ENCODE measurements around the gene ATP2B3. TPM values are rescaled to one million over a fixed set of nuclear protein-coding genes. Genes with fewer than 3 reads are reported as not detected.

ATP2B3 gene
- total RNA-seq, 2 donors from 2014 or later: 0.68 to 0.85 TPM

GRCh38 chrX:153481043-153481442 is 36.4 kb upstream of the ATP2B3 start:
- H3K4me1 ChIP-seq (ENCODE audit: control insufficient read depth in 1 of 2, low read depth in 2 of 2): peaks cover 11 to 61% of the 10 kb centered on the region in 2 donors
- H3K4me3 ChIP-seq: no peak overlapping the region
- H3K9me3 ChIP-seq: no peaks in the 10 kb centered on the region
- no peaks in the 10 kb centered on the region for H3K27me3 ChIP-seq (replicated peaks; ENCODE audit: insufficient read depth)
- TF ChIP-seq CTCF (IDR thresholded peaks at IDR 0.05): no peak
- no peaks in the 10 kb centered on the region for H3K36me3 ChIP-seq
- ATAC-seq (ENCODE audit: insufficient number of reproducible peaks, low FRiP score, low read depth) (no peak), DNase-seq (ENCODE audit: low spot score) (no peak)
- peak overlapping the region in 1 of 2 donors; percentile 8 for H3K27ac ChIP-seq

- Histone ChIP-seq H3K4me1 (ENCODE audit: control insufficient read depth in 1 of 2, low read depth in 2 of 2) (peaks cover 6 to 63% of the 10 kb centered on the region in 2 donors), H3K36me3 (no peaks in the 10 kb centered on the region), H3K9me3 (no peaks in the 10 kb centered on the region), H3K4me3 (no peak overlapping the region), H3K27me3 (replicated peaks; ENCODE audit: insufficient read depth) (no peaks in the 10 kb centered on the region), H3K27ac (peak overlapping the region; percentile 89 to 95)
- ATAC-seq (ENCODE audit: insufficient number of reproducible peaks, low FRiP score, low read depth) (no peak), DNase-seq (ENCODE audit: low spot score) (no peak)
- no peak for TF ChIP-seq CTCF (IDR thresholded peaks at IDR 0.05)
Measured at GRCh38 chrX:153482376-153483015, 34.9 kb upstream of the ATP2B3 start.

GRCh38 chrX:153485396-153486080 is 31.9 kb upstream of the ATP2B3 start:
- H3K27ac ChIP-seq: peak overlapping the region; percentile 89 to 95
- ATAC-seq (ENCODE audit: insufficient number of reproducible peaks, low FRiP score, low read depth) (no peak), DNase-seq (ENCODE audit: low spot score) (no peak)
- H3K4me1 ChIP-seq (ENCODE audit: control insufficient read depth in 1 of 2, low read depth in 2 of 2): peaks cover 12 to 80% of the 10 kb centered on the region in 2 donors
- no peaks in the 10 kb centered on the region for H3K36me3 ChIP-seq
- H3K27me3 ChIP-seq (replicated peaks; ENCODE audit: insufficient read depth): no peaks in the 10 kb centered on the region
- TF ChIP-seq CTCF (IDR thresholded peaks at IDR 0.05): no peak
- H3K4me3 ChIP-seq: no peak overlapping the region
- no peaks in the 10 kb centered on the region for H3K9me3 ChIP-seq

GRCh38 chrX:153486171-153486570 is 31.3 kb upstream of the ATP2B3 start:
- H3K36me3 ChIP-seq: no peaks in the 10 kb centered on the region
- peak overlapping the region; percentile 89 to 95 for H3K27ac ChIP-seq
- DNase-seq (ENCODE audit: low spot score) (no peak), ATAC-seq (ENCODE audit: insufficient number of reproducible peaks, low FRiP score, low read depth) (no peak)
- peaks cover 12 to 86% of the 10 kb centered on the region in 2 donors for H3K4me1 ChIP-seq (ENCODE audit: control insufficient read depth in 1 of 2, low read depth in 2 of 2)
- peak overlapping the region; percentile 48 for H3K4me3 ChIP-seq
- no peaks in the 10 kb centered on the region for H3K9me3 ChIP-seq
- H3K27me3 ChIP-seq (replicated peaks; ENCODE audit: insufficient read depth): no peaks in the 10 kb centered on the region
- no peak for TF ChIP-seq CTCF (IDR thresholded peaks at IDR 0.05)

GRCh38 chrX:153487590-153488071 is 29.8 kb upstream of the ATP2B3 start:
- Histone ChIP-seq H3K27me3 (replicated peaks; ENCODE audit: insufficient read depth) (no peaks in the 10 kb centered on the region), H3K4me1 (ENCODE audit: control insufficient read depth in 1 of 2, low read depth in 2 of 2) (peaks cover 12 to 95% of the 10 kb centered on the region in 2 donors), H3K27ac (peak overlapping the region; percentile 89 to 95), H3K4me3 (peak overlapping the region; percentile 48), H3K9me3 (no peaks in the 10 kb centered on the region), H3K36me3 (no peaks in the 10 kb centered on the region)
- no peak for TF ChIP-seq CTCF (IDR thresholded peaks at IDR 0.05)
- peak; percentile 54 for DNase-seq (ENCODE audit: low spot score)
- ATAC-seq (ENCODE audit: insufficient number of reproducible peaks, low FRiP score, low read depth): peak; percentile 72

Data from thoracic aorta (tissue), 2 donors.